Measurements from ENCODE around the gene FUT2. TPM values are rescaled to one million over a fixed set of nuclear protein-coding genes. Genes with fewer than 3 reads are reported as not detected.
A peak's percentile ranks its signal among the peaks of the same experiment; 100 is the strongest.

FUT2 gene
- total and polyA plus RNA-seq, 2 of the 13 experiments (the other 11 are each of a cell fraction or from before 2014, with no cell fraction given) = 0.07 TPM; not detected in 1

- TF ChIP-seq ZNF430 (CRISPR knock-in tag; IDR thresholded peaks at IDR 0.05) (no peak), SOX6 (IDR thresholded peaks at IDR 0.05) (no peak), SOX6 (CRISPR knock-in tag; IDR thresholded peaks at IDR 0.05) (peak; percentile 70), NR2F1 (CRISPR knock-in tag; IDR thresholded peaks at IDR 0.05) (peak in 1 of 2 experiments; percentile 82; a peak in 3 of 4 replicates), SOX5 (CRISPR knock-in tag; IDR thresholded peaks at IDR 0.05; ENCODE audit: borderline replicate concordance) (peak; percentile 51; the same call in 1 of the 2 replicates), ZNF598 (CRISPR knock-in tag; IDR thresholded peaks at IDR 0.05; ENCODE audit: borderline replicate concordance) (no peak), ZSCAN25 (CRISPR knock-in tag; IDR thresholded peaks at IDR 0.05) (peak; percentile 64; the same call in 1 of the 2 replicates), ZSCAN5A (CRISPR knock-in tag; IDR thresholded peaks at IDR 0.05; ENCODE audit: borderline replicate concordance) (0 out of 2 replicates have a peak, but pooled peaks have one; percentile 18), NFAT5 (CRISPR knock-in tag; IDR thresholded peaks at IDR 0.05) (no peak), ZFP90 (CRISPR knock-in tag; IDR thresholded peaks at IDR 0.05; ENCODE audit: borderline replicate concordance) (0 out of 2 replicates have a peak, but pooled peaks have one; percentile 38), MLX (CRISPR knock-in tag; IDR thresholded peaks at IDR 0.05) (peak; percentile 45), ZNF282 (IDR thresholded peaks at IDR 0.05; ENCODE audit: partially characterized antibody) (no peak), ZNF124 (CRISPR knock-in tag; IDR thresholded peaks at IDR 0.05) (no peak), SIX4 (CRISPR knock-in tag; IDR thresholded peaks at IDR 0.05) (peak; percentile 33; the same call in 1 of the 2 replicates), ZNF775 (CRISPR knock-in tag; IDR thresholded peaks at IDR 0.05; ENCODE audit: borderline replicate concordance) (no peak), NR2F2 (IDR thresholded peaks at IDR 0.05; ENCODE audit: borderline replicate concordance, low read depth) (peak; percentile 53; the same call in 1 of the 2 replicates), ZNF362 (CRISPR knock-in tag; IDR thresholded peaks at IDR 0.05; ENCODE audit: borderline replicate concordance) (peak; percentile 67), SALL2 (CRISPR knock-in tag; IDR thresholded peaks at IDR 0.05) (0 out of 2 replicates have a peak, but pooled peaks have one; percentile 41), ZGPAT (CRISPR knock-in tag; IDR thresholded peaks at IDR 0.05) (peak; percentile 47; the same call in 1 of the 2 replicates), ZNF317 (CRISPR knock-in tag; IDR thresholded peaks at IDR 0.05) (0 out of 2 replicates have a peak, but pooled peaks have one; percentile 10)
These were observed 23.0 kb downstream of the FUT2 start (continued) for GRCh38 chr19:48718711-48719231.
